Endothelial cell of umbilical vein (primary cell): ENCODE data around the gene MADCAM1.

Source experiments
- CTCF ChIP-seq, 2 donors: IDR thresholded peaks; 1 replicate in 1 of 2; 2 replicates in 1 of 2; pipeline ENCODE4 v1.5.1; 2011; ENCODE audit warnings: low read length in 2 of 2, mild to moderate bottlenecking in 2 of 2, moderate library complexity in 2 of 2, control low read depth in 1 of 2, inconsistent platforms in 1 of 2, low read depth in 1 of 2; ENCODE audit not compliant: insufficient read depth in 1 of 2; ENCODE audit errors: extremely low read depth in 1 of 2
- EZH2 ChIP-seq: IDR thresholded peaks from 2 replicates; pipeline ENCODE4 v1.6.1; 2012; ENCODE audit warnings: borderline replicate concordance, low read depth, mild to moderate bottlenecking, moderate library complexity, low read length, inconsistent platforms; ENCODE audit not compliant: severe bottlenecking
- GATA2 ChIP-seq: IDR thresholded peaks from 2 replicates; pipeline ENCODE4 v1.7.0; 2011; ENCODE audit warnings: low read depth, mild to moderate bottlenecking, moderate library complexity, mixed read lengths, low read length; ENCODE audit not compliant: insufficient read length, insufficient read depth
- JUN ChIP-seq: IDR thresholded peaks from 2 replicates; pipeline ENCODE4 v1.6.1; 2011; ENCODE audit warnings: borderline replicate concordance, low read depth; ENCODE audit not compliant: insufficient read length, insufficient read depth
- POLR2AphosphoS5 ChIP-seq: IDR thresholded peaks from 2 replicates; pipeline ENCODE4 v1.6.1; 2012; ENCODE audit warnings: low read depth, mild to moderate bottlenecking, control low read depth, low read length, moderate library complexity; ENCODE audit not compliant: insufficient read depth
- TF ChIP-seq, protein P1 (sequence below): IDR thresholded peaks from 2 replicates; pipeline ENCODE4 v1.6.1; 2011; ENCODE audit not compliant: insufficient read depth, insufficient read length

GRCh38 chr19:548886-549830 is 52.9 kb downstream of the MADCAM1 start:
- TF ChIP-seq POLR2AphosphoS5 (no peak), CTCF (IDR thresholded peaks at IDR 0.05; ENCODE audit: extremely low read depth in 1 of 2, insufficient read depth in 1 of 2, low read depth in 1 of 2, low read length in 2 of 2) (no peak), JUN (no peak), EZH2 (no peak), GATA2 (no peak)
- TF ChIP-seq, protein P1, sequence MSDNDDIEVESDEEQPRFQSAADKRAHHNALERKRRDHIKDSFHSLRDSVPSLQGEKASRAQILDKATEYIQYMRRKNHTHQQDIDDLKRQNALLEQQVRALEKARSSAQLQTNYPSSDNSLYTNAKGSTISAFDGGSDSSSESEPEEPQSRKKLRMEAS, result no peak
